Large intestine (tissue), 3 donors: ENCODE measurements around the gene ZFTA. TPM values are rescaled to one million over a fixed set of nuclear protein-coding genes. Genes with fewer than 3 reads are reported as not detected.

Experiments
- DNase-seq, 2 donors: peaks; one replicate each; pipeline versions ENCODE4 v3.0.0 to v3.0.0-alpha.2; 2013
- H3K27ac ChIP-seq: one replicate; pipeline ENCODE4 v1.5.1; 2013; ENCODE audit warnings: low read length
- H3K27me3 ChIP-seq: 2 replicates; pipeline ENCODE4 v1.6.1; 2013; ENCODE audit warnings: low read length; ENCODE audit not compliant: control insufficient read depth, insufficient read depth
- H3K36me3 ChIP-seq: 2 replicates; pipeline ENCODE4 v1.6.1; 2013; ENCODE audit warnings: low read length; ENCODE audit not compliant: control insufficient read depth, insufficient read depth
- H3K4me1 ChIP-seq: one replicate; pipeline ENCODE4 v1.6.1; 2013; ENCODE audit warnings: low read length; ENCODE audit not compliant: control insufficient read depth, insufficient read depth
- H3K4me3 ChIP-seq: one replicate; pipeline ENCODE4 v1.5.1; 2013; ENCODE audit warnings: low read length
- H3K9me3 ChIP-seq: one replicate; pipeline ENCODE4 v1.6.1; 2013; ENCODE audit warnings: mild to moderate bottlenecking, low read depth, low read length, moderate library complexity; ENCODE audit not compliant: control insufficient read depth
- WGBS: methylation state at CpG from one replicate; pipeline ENCODE4 v1.1.5; 2013; ENCODE audit warnings: low lambda C conversion rate; ENCODE audit not compliant: insufficient coverage; 5-methylcytosine and 5-hydroxymethylcytosine counted together
- polyA plus RNA-seq: library from polyadenylated mRNA; unstranded; fragments of 120-200 nt; gene quantifications from one replicate; pipeline ENCODE4 v1.2.1, GENCODE V29; 2013

Gene ZFTA
- polyA plus RNA-seq, 1 donor: 48.8 TPM

DNA sequence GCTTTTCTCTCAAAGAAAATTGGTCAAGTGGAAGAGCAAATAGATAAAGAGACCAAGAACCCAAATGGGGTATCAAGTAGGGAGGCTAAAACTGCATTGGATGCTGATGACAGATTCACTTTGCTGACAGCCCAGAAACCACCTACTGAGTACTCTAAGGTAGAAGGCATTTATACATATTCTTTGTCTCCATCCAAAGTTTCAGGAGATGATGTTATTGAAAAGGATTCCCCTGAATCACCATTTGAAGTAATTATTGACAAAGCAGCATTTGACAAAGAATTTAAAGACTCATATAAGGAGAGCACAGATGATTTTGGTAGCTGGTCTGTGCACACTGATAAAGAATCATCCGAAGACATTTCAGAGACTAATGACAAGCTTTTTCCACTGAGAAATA, 49.6 kb downstream of the ZFTA start:
- DNase-seq: no peak
- Histone ChIP-seq H3K27ac (no peak overlapping the region), H3K36me3 (peaks cover 4% of the 10 kb centered on the region), H3K9me3 (no peaks in the 10 kb centered on the region), H3K27me3 (no peaks in the 10 kb centered on the region), H3K4me1 (no peaks in the 10 kb centered on the region), H3K4me3 (no peak overlapping the region)
- WGBS: no CpG with 5 or more reads among the region's 1 CpG

Other genes with a start within 250 kb of the ZFTA start
- 20.3 TPM for gene PLAAT4, start 232.0 kb downstream of the ZFTA start, polyA plus RNA-seq
- 0.12 TPM for gene PLAAT2, start 205.4 kb downstream of the ZFTA start, polyA plus RNA-seq
- gene PLAAT3, start 154.3 kb downstream of the ZFTA start, polyA plus RNA-seq: 5.9 TPM
- 10.9 TPM for gene ATL3, start 97.4 kb downstream of the ZFTA start, polyA plus RNA-seq
- 103 TPM for gene RTN3, start 87.3 kb downstream of the ZFTA start, polyA plus RNA-seq
- 21.9 TPM for gene SPINDOC, start 44.7 kb upstream of the ZFTA start, polyA plus RNA-seq
- 49.3 TPM for gene MARK2, start 70.3 kb upstream of the ZFTA start, polyA plus RNA-seq
- 6.3 TPM for gene RCOR2, start 148.4 kb upstream of the ZFTA start, polyA plus RNA-seq
- gene NAA40, start 170.2 kb upstream of the ZFTA start, polyA plus RNA-seq: 22.0 TPM
- 331 TPM for gene COX8A, start 205.8 kb upstream of the ZFTA start, polyA plus RNA-seq
- gene OTUB1, start 217.7 kb upstream of the ZFTA start, polyA plus RNA-seq: 79.5 TPM